Fibroblast of mammary gland (primary cell): Measurements from ENCODE around the gene SLC22A15.

Experiments used
- DNase-seq: peaks from one replicate; pipeline ENCODE4 v3.0.0-alpha.2; 2010; ENCODE audit warnings: low read depth
- H3K4me3 ChIP-seq: 2 replicates; pipeline ENCODE4 v1.5.1; 2011; ENCODE audit warnings: low read depth, mild to moderate bottlenecking, low read length, moderate library complexity; ENCODE audit not compliant: control insufficient read depth
- TF ChIP-seq, protein P1 (sequence below): conservative IDR thresholded peaks from 2 replicates; pipeline ENCODE4 v1.5.1; 2011; ENCODE audit warnings: low read depth, low read length, inconsistent platforms; ENCODE audit not compliant: control insufficient read depth, insufficient read depth

SLC22A15 gene

DNA sequence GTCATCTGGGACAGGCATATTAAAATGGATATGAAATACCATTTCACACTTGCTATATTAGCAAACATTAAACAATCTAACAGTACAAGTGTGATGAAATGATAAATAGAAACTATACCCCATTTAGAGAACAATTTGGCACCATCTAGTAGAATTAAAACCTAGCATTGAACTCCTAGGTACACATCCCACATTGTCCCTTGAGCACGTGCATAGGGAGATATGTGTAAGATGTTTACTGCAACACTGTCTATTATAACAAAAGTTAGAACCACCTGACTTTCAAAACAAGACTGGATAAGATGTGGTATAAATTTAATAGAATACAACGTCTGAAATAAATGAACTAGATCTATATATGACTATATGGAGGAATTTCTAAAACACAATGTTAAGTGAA, 3.8 kb downstream of the SLC22A15 start:
- TF ChIP-seq, protein P1, sequence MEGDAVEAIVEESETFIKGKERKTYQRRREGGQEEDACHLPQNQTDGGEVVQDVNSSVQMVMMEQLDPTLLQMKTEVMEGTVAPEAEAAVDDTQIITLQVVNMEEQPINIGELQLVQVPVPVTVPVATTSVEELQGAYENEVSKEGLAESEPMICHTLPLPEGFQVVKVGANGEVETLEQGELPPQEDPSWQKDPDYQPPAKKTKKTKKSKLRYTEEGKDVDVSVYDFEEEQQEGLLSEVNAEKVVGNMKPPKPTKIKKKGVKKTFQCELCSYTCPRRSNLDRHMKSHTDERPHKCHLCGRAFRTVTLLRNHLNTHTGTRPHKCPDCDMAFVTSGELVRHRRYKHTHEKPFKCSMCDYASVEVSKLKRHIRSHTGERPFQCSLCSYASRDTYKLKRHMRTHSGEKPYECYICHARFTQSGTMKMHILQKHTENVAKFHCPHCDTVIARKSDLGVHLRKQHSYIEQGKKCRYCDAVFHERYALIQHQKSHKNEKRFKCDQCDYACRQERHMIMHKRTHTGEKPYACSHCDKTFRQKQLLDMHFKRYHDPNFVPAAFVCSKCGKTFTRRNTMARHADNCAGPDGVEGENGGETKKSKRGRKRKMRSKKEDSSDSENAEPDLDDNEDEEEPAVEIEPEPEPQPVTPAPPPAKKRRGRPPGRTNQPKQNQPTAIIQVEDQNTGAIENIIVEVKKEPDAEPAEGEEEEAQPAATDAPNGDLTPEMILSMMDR, result no peak
- no peak for DNase-seq
- H3K4me3 ChIP-seq, result no peak overlapping the region

DNA sequence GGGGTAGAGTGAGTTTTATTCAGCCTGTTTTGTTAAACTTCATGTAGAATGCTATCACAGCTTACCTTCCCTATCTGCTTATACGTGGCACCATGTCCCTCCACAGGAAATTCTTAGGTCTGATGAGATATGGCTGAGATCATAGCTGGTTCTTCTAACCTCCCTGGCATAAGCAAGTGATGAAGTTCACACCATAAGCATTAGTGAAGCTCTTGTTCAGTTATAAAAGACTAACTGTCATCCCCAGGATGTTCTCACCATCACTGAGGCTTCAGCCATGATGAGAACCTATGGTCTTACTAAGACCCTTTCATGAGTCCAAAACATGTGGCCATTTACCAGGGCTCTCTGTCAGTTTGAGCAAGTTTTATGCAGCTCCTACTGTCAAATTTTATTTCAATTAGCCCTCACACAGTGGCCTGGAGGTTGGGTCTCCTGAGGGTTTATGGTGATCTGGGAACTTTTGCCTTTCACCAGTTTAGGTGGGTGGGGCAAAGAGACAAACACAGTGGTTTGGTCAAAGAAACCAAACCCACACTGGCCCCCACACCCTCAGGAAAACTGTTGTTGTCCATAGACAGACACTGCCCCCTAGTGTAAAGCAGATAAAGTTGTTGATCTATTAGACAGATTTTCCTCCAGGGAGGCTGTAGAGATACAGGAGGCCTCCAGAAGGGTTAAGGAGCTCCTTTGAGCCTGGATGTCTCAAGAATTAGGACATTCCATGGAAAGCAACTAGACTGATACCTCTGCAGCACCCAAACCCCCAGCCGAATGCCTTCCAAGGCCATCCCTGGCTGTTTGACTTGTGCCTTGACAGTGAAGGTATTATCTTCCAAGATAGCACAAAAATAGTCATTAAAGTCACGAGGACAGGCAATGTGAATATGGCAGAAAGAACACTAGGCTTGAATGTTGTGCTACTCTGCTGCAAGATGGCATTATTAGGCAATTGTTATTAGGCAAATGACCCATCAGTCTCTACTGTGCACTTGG, 5.0 kb downstream of the SLC22A15 start:
- H3K4me3 ChIP-seq, result no peak overlapping the region
- DNase-seq, result peak; percentile 72
- TF ChIP-seq, protein P1, result peak; percentile 78

DNA sequence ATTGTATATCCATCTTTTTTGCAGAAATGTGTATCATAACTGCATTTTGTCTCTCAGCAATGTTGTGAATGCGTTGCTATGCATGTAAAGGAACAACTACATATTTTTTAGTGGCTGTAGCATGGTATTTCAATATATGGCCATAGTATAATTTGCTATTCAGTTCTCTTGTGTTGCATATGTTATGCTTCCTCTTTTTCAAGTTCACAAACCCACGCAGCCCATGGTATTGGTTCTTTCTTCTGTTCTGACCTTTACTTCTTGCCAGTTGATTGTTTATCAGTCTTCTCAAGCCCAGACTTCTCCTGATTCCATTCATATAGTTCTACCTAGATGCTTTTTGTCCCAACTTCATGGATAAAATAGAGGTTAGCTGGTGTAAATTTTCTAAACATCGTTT, 6.1 kb downstream of the SLC22A15 start:
- DNase-seq, result no peak
- H3K4me3 ChIP-seq, result no peak overlapping the region
- TF ChIP-seq, protein P1, result no peak

DNA sequence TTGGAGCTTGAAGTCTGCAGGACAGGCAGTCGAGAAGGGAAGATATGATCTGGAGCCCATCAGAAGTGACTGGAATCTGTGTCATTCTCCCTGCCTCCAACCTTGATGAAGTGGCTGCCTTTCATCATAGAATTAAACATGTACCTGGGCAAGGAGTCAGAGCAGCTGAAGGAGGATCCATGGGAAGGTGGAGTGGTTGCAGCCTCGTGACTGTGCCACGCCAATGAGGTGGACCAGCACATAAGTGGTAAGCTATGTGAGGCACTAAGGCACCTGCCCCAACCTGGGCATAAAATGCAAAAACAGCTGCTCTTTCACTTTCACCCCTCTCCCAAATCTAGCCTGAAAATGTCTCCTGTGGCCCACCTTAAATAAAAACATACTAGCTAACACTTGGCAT, 7.3 kb downstream of the SLC22A15 start:
- DNase-seq, result no peak
- TF ChIP-seq, protein P1, result no peak
- no peak overlapping the region for H3K4me3 ChIP-seq

DNA sequence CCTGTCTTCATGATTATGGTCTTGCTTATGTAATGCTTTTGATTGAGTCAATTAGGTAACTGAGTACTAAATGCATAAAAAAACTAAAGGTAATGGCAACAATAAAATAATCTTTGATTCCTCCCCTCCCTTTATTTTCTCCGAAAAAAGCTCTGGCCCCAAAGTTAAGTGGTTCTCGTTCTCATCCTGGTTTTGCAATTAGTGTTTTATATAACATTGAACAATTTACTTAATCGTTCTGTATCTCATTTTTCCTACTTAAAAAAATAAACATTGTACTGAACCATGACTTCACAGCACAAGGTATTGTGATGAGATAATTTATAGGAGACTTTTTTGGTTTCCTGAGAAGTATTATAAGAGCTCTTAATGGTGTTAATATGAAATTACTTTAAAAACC, 11.3 kb downstream of the SLC22A15 start:
- DNase-seq, result no peak
- no peak overlapping the region for H3K4me3 ChIP-seq
- TF ChIP-seq, protein P1, result no peak

DNA sequence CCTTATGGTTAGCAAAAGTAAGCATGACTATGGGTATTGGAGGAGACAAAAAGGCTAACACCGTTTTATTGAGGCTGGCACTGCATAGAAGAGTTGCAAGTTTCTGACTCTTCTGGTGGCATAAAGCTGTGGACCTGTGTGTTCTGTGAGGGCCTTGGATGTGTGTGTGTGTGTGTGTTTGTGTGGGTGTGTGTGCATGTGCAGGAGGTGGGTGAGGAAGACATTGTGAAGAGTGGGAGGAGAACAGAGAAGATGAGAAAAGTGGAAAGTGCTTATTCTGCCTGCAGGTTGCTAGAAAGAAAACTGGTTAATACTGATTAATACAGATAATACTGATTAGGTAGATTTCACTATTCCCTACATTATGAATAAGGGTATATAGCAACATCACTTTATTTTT, 12.6 kb downstream of the SLC22A15 start:
- TF ChIP-seq, protein P1, result no peak
- H3K4me3 ChIP-seq, result no peak overlapping the region
- DNase-seq, result no peak
